SK-N-SH (cell line): ENCODE data around the gene ABCD1. TPM values are rescaled to one million over a fixed set of nuclear protein-coding genes. Genes with fewer than 3 reads are reported as not detected.

Source experiments
- CTCF ChIA-PET: fragments of 300-600, 350-600 bp; formaldehyde crosslinking; extraction: SDS; loops from one replicate; lab custom pipeline; 2021; lab: Yijun Ruan, JAX
- POLR2A ChIA-PET: fragments of 350-600 bp; sonication (Branson Sonifier 250); formaldehyde crosslinking; extraction: SDS; loops from one replicate; lab custom pipeline; 2020; ENCODE audit warnings: antibody characterized with exemption, inconsistent platforms; lab: Yijun Ruan, JAX
- DNase-seq: peaks from one replicate; pipeline ENCODE4 v3.0.0; 2012
- H2AFZ ChIP-seq: fragments of 200-600 bp; sonication (generic); 2 replicates; pipeline ENCODE4 v1.8.1; 2016; ENCODE audit warnings: antibody characterized with exemption, mild to moderate bottlenecking, low read depth
- H3F3A ChIP-seq: fragments of 200-600 bp; sonication (generic); replicated peaks from 2 replicates; pipeline ENCODE3; 2016; ENCODE audit warnings: antibody characterized with exemption, mild to moderate bottlenecking; ENCODE audit not compliant: insufficient read depth
- H3K27ac ChIP-seq, 2 experiments: fragments of 200-500 bp in 1 of 2; fragments of 200-600 bp in 1 of 2; sonication (Bioruptor generic) in 1 of 2; sonication (generic), shearing (Covaris generic) in 1 of 2; 2 replicates each; pipeline versions ENCODE4 v1.5.1 to v1.6.1; 2014 to 2016; ENCODE audit warnings: low read depth in 2 of 2, inconsistent platforms in 1 of 2, low read length in 1 of 2, mild to moderate bottlenecking in 1 of 2, mixed read lengths in 1 of 2
- H3K27me3 ChIP-seq: fragments of 200-600 bp; sonication (generic), shearing (Covaris generic); 2 replicates; pipeline ENCODE4 v1.6.1; 2016; ENCODE audit warnings: mixed run types; ENCODE audit not compliant: insufficient read depth
- H3K36me3 ChIP-seq, 2 experiments: fragments of 200-500 bp in 1 of 2; fragments of 200-600 bp in 1 of 2; sonication (Bioruptor generic) in 1 of 2; sonication (generic) in 1 of 2; replicated peaks in 1 of 2; 2 replicates each; pipeline versions ENCODE3 to v1.5.1; 2014 to 2016; ENCODE audit warnings: low read length in 1 of 2, mild to moderate bottlenecking in 1 of 2; ENCODE audit not compliant: insufficient read depth in 2 of 2, control insufficient read depth in 1 of 2
- H3K4me1 ChIP-seq, 2 experiments: fragments of 200-500 bp in 1 of 2; fragments of 200-600 bp in 1 of 2; sonication (Bioruptor generic) in 1 of 2; sonication (generic), shearing (Covaris generic) in 1 of 2; 2 replicates each; pipeline versions ENCODE4 v1.5.1 to v1.6.1; 2014 to 2016; ENCODE audit warnings: low read depth in 1 of 2, low read length in 1 of 2, mixed run types in 1 of 2; ENCODE audit not compliant: insufficient read depth in 2 of 2, control insufficient read depth in 1 of 2
- H3K4me2 ChIP-seq: fragments of 200-600 bp; sonication (generic), shearing (Covaris generic); 2 replicates; pipeline ENCODE4 v1.6.1; 2017; ENCODE audit warnings: mixed run types
- H3K4me3 ChIP-seq, 2 experiments: fragments of 200-500 bp in 1 of 2; fragments of 200-600 bp in 1 of 2; sonication (Bioruptor generic) in 1 of 2; sonication (generic), shearing (Covaris generic) in 1 of 2; 2 replicates each; pipeline versions ENCODE4 v1.5.1 to v1.8.1; 2014 to 2016; ENCODE audit warnings: low read depth in 2 of 2, inconsistent platforms in 1 of 2, low read length in 1 of 2, mild to moderate bottlenecking in 1 of 2, mixed read lengths in 1 of 2, moderate library complexity in 1 of 2
- H3K79me2 ChIP-seq: fragments of 200-600 bp; sonication (generic); 2 replicates; pipeline ENCODE4 v1.8.1; 2017; ENCODE audit warnings: mild to moderate bottlenecking; ENCODE audit not compliant: insufficient read depth
- H3K9ac ChIP-seq: fragments of 200-600 bp; sonication (generic); 2 replicates; pipeline ENCODE4 v1.6.1; 2017; ENCODE audit warnings: mixed run types
- H3K9me2 ChIP-seq: fragments of 200-600 bp; sonication (generic); 2 replicates; pipeline ENCODE4 v1.6.1; 2017; ENCODE audit warnings: mixed run types
- H3K9me3 ChIP-seq: fragments of 200-600 bp; sonication (generic); 2 replicates; pipeline ENCODE4 v1.6.1; 2017; ENCODE audit warnings: mixed run types, mild to moderate bottlenecking, moderate library complexity
- H4K20me1 ChIP-seq: fragments of 200-600 bp; sonication (generic); 2 replicates; pipeline ENCODE4 v1.6.1; 2017; ENCODE audit warnings: mild to moderate bottlenecking, mixed run types; ENCODE audit not compliant: insufficient read depth
- ELF1 ChIP-seq: IDR thresholded peaks from 2 replicates; pipeline ENCODE4 v1.4.0; 2012
- EP300 ChIP-seq, 2 experiments: IDR thresholded peaks; 2 replicates each; pipeline versions ENCODE4 v1.4.0 to v1.6.1; 2012; ENCODE audit warnings: borderline replicate concordance in 1 of 2, low read depth in 1 of 2, low read length in 1 of 2
- FOXM1 ChIP-seq: IDR thresholded peaks from 2 replicates; pipeline ENCODE4 v1.4.0; 2012; ENCODE audit warnings: low read depth, mild to moderate bottlenecking
- MXI1 ChIP-seq: IDR thresholded peaks from 2 replicates; pipeline ENCODE4 v1.6.1; 2012; ENCODE audit warnings: mild to moderate bottlenecking, low read depth, low read length, improper control_type of control experiment
- NFIC ChIP-seq: IDR thresholded peaks from 2 replicates; pipeline ENCODE4 v1.4.0; 2012; ENCODE audit warnings: borderline replicate concordance
- NRF1 ChIP-seq: IDR thresholded peaks from 2 replicates; pipeline ENCODE4 v1.6.1; 2012; ENCODE audit warnings: low read depth, mild to moderate bottlenecking, low read length
- RAD21 ChIP-seq: IDR thresholded peaks from 2 replicates; pipeline ENCODE4 v1.6.1; 2012; ENCODE audit warnings: mild to moderate bottlenecking, low read length
- RCOR1 ChIP-seq: fragments of 150-350 bp; IDR thresholded peaks from 2 replicates; pipeline ENCODE4 v1.6.1; 2017; ENCODE audit warnings: antibody characterized with exemption, low read length
- SMC3 ChIP-seq: IDR thresholded peaks from 2 replicates; pipeline ENCODE4 v1.6.1; 2012; ENCODE audit warnings: low read depth, low read length, improper control_type of control experiment
- YY1 ChIP-seq: IDR thresholded peaks from 2 replicates; pipeline ENCODE4 v1.4.0; 2012; ENCODE audit warnings: low read depth, mild to moderate bottlenecking
- WGBS: methylation state at CpG from one replicate; pipeline ENCODE4 v1.1.6; 2017; ENCODE audit warnings: low lambda C conversion rate; 5-methylcytosine and 5-hydroxymethylcytosine counted together
- polyA plus RNA-seq, 3 experiments: library from polyadenylated mRNA; depleted of rRNA; stranded (reverse); fragments of >200 nt; gene quantifications; 2 replicates each; pipeline ENCODE4 v1.2.3, GENCODE V29; 2012
- TF ChIP-seq, protein P1 (sequence below): IDR thresholded peaks from 2 replicates; pipeline ENCODE4 v1.4.0; 2012; ENCODE audit warnings: low read depth, borderline replicate concordance
- TF ChIP-seq, protein P2 (sequence below): fragments of 150-350 bp; IDR thresholded peaks from 2 replicates; pipeline ENCODE4 v1.6.1; 2016; ENCODE audit warnings: mild to moderate bottlenecking, low read depth, low read length
- TF ChIP-seq, protein P3 (sequence below): IDR thresholded peaks from 2 replicates; pipeline ENCODE4 v1.6.1; 2012; ENCODE audit warnings: mild to moderate bottlenecking, low read depth, low read length, moderate library complexity
- TF ChIP-seq, protein P4 (sequence below): IDR thresholded peaks from 2 replicates; pipeline ENCODE4 v1.4.0; 2012; ENCODE audit warnings: low read depth
- TF ChIP-seq, protein P5 (sequence below): fragments of 150-350 bp; IDR thresholded peaks from 2 replicates; pipeline ENCODE4 v1.6.1; 2017; ENCODE audit warnings: antibody characterized with exemption, low read length, low read depth, borderline replicate concordance

ABCD1 gene
- polyA plus RNA-seq, 1 of the 3 experiments (the other 2 are of a cell fraction): 7.9 TPM

DNA sequence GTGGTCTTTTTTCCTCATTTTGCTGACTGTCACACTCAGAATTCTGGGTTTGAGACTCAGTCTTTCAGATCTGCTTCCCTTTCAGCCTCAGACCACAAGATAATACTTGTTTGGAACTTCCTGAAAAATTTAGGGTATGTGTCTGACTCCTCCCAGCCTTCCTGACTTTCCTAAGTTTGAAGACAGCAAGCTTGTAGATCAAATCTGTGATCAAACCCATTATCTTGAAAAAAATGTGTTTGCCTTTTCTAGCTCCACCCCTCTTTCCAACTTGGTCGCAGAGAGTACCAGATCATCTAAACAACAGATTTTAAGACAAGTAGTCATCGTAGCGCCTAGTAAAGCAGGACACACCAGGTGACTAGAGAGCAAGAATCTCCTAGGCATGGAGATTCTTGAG, 10.4 kb upstream of the ABCD1 start:
- Histone ChIP-seq H3K27me3 (peaks cover 6% of the 10 kb centered on the region; the same call in 1 of the 2 replicates), H3K9me2 (no peaks in the 10 kb centered on the region), H3F3A (no peaks in the 10 kb centered on the region), H4K20me1 (0 out of 2 replicates have a peak, but pooled peaks cover 3% of the 10 kb centered on the region), H3K4me2 (no peak overlapping the region), H3K9me3 (no peaks in the 10 kb centered on the region), H3K4me1 (no peaks in the 10 kb centered on the region), H2AFZ (no peak overlapping the region), H3K4me3 (no peak overlapping the region), H3K36me3 (peaks cover 6 to 23% of the 10 kb centered on the region in 2 experiments), H3K9ac (no peak overlapping the region), H3K27ac (no peak overlapping the region), H3K79me2 (peaks cover 17% of the 10 kb centered on the region; the same call in 1 of the 2 replicates)
- no peak for DNase-seq
- POLR2A ChIA-PET: no interaction called here
- 83% methylated on average over 3 of the region's 3 CpGs for WGBS
- CTCF ChIA-PET: interaction anchor here (0.8 to 2.5 kb wide), 5 partner anchors 9 to 175 kb away, joined by 3 to 6 read pairs (median 3); no protein-coding TSS in a partner anchor
- TF ChIP-seq, protein P1, sequence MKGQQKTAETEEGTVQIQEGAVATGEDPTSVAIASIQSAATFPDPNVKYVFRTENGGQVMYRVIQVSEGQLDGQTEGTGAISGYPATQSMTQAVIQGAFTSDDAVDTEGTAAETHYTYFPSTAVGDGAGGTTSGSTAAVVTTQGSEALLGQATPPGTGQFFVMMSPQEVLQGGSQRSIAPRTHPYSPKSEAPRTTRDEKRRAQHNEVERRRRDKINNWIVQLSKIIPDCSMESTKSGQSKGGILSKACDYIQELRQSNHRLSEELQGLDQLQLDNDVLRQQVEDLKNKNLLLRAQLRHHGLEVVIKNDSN: no peak
- TF ChIP-seq, protein P2, sequence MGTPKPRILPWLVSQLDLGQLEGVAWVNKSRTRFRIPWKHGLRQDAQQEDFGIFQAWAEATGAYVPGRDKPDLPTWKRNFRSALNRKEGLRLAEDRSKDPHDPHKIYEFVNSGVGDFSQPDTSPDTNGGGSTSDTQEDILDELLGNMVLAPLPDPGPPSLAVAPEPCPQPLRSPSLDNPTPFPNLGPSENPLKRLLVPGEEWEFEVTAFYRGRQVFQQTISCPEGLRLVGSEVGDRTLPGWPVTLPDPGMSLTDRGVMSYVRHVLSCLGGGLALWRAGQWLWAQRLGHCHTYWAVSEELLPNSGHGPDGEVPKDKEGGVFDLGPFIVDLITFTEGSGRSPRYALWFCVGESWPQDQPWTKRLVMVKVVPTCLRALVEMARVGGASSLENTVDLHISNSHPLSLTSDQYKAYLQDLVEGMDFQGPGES: no peak
- TF ChIP-seq, protein P3, sequence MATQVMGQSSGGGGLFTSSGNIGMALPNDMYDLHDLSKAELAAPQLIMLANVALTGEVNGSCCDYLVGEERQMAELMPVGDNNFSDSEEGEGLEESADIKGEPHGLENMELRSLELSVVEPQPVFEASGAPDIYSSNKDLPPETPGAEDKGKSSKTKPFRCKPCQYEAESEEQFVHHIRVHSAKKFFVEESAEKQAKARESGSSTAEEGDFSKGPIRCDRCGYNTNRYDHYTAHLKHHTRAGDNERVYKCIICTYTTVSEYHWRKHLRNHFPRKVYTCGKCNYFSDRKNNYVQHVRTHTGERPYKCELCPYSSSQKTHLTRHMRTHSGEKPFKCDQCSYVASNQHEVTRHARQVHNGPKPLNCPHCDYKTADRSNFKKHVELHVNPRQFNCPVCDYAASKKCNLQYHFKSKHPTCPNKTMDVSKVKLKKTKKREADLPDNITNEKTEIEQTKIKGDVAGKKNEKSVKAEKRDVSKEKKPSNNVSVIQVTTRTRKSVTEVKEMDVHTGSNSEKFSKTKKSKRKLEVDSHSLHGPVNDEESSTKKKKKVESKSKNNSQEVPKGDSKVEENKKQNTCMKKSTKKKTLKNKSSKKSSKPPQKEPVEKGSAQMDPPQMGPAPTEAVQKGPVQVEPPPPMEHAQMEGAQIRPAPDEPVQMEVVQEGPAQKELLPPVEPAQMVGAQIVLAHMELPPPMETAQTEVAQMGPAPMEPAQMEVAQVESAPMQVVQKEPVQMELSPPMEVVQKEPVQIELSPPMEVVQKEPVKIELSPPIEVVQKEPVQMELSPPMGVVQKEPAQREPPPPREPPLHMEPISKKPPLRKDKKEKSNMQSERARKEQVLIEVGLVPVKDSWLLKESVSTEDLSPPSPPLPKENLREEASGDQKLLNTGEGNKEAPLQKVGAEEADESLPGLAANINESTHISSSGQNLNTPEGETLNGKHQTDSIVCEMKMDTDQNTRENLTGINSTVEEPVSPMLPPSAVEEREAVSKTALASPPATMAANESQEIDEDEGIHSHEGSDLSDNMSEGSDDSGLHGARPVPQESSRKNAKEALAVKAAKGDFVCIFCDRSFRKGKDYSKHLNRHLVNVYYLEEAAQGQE: no peak
- no peak for TF ChIP-seq MXI1
- no peak for TF ChIP-seq YY1
- no peak for TF ChIP-seq RAD21
- TF ChIP-seq SMC3: no peak
- TF ChIP-seq NRF1: no peak
- TF ChIP-seq RCOR1: no peak
- TF ChIP-seq, protein P4, sequence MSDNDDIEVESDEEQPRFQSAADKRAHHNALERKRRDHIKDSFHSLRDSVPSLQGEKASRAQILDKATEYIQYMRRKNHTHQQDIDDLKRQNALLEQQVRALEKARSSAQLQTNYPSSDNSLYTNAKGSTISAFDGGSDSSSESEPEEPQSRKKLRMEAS: no peak
- no peak for TF ChIP-seq FOXM1
- TF ChIP-seq EP300 (IDR thresholded peaks at IDR 0.05; ENCODE audit: borderline replicate concordance in 1 of 2, low read depth in 1 of 2, low read length in 1 of 2): no peak
- TF ChIP-seq, protein P5, sequence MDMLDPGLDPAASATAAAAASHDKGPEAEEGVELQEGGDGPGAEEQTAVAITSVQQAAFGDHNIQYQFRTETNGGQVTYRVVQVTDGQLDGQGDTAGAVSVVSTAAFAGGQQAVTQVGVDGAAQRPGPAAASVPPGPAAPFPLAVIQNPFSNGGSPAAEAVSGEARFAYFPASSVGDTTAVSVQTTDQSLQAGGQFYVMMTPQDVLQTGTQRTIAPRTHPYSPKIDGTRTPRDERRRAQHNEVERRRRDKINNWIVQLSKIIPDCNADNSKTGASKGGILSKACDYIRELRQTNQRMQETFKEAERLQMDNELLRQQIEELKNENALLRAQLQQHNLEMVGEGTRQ: no peak
- TF ChIP-seq ELF1: no peak
- no peak for TF ChIP-seq NFIC
